Measurements from ENCODE around the gene CAMTA2.

DNA sequence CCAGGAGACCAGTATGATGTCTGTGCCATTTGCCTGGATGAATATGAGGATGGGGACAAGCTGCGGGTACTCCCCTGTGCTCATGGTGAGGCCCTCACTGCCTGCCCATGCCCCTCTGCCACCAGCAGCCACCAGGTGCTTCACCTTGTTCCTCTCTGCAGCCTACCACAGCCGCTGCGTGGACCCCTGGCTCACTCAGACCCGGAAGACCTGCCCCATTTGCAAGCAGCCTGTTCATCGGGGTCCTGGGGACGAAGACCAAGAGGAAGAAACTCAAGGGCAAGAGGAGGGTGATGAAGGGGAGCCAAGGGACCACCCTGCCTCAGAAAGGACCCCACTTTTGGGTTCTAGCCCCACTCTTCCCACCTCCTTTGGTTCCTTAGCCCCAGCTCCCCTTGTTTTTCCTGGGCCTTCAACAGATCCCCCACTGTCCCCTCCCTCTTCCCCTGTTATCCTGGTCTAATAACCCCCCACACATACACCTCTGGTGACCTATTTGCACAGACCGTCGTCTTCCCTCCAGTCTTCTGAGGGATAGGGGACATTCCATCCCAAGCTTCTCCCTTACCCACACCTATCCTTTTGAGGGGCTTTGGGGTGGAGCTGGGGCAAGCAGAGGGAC, 42.8 kb downstream of the CAMTA2 start:
- TF ChIP-seq EZH2 (IDR thresholded peaks at IDR 0.05; ENCODE audit: low read depth): no peak
- TF ChIP-seq, protein P1, sequence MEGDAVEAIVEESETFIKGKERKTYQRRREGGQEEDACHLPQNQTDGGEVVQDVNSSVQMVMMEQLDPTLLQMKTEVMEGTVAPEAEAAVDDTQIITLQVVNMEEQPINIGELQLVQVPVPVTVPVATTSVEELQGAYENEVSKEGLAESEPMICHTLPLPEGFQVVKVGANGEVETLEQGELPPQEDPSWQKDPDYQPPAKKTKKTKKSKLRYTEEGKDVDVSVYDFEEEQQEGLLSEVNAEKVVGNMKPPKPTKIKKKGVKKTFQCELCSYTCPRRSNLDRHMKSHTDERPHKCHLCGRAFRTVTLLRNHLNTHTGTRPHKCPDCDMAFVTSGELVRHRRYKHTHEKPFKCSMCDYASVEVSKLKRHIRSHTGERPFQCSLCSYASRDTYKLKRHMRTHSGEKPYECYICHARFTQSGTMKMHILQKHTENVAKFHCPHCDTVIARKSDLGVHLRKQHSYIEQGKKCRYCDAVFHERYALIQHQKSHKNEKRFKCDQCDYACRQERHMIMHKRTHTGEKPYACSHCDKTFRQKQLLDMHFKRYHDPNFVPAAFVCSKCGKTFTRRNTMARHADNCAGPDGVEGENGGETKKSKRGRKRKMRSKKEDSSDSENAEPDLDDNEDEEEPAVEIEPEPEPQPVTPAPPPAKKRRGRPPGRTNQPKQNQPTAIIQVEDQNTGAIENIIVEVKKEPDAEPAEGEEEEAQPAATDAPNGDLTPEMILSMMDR (conservative IDR thresholded peaks at IDR 0.05): no peak
